H9 (cell line): Measurements from ENCODE around the gene LTB4R2. TPM values are rescaled to one million over a fixed set of nuclear protein-coding genes. Genes with fewer than 3 reads are reported as not detected.

ENCODE experiments used
- DNase-seq: peaks from one replicate; pipeline ENCODE4 v3.0.0-alpha.2; 2017
- H2AFZ ChIP-seq: one replicate; pipeline ENCODE4 v1.6.1; 2013; ENCODE audit warnings: mild to moderate bottlenecking, low read length, control low read depth, moderate library complexity
- H2AK5ac ChIP-seq: 2 replicates; pipeline ENCODE4 v1.6.1; 2013; ENCODE audit warnings: low read length, control low read depth, mixed read lengths; ENCODE audit not compliant: insufficient read length
- H2BK120ac ChIP-seq: one replicate; pipeline ENCODE4 v1.6.1; 2013; ENCODE audit warnings: low read depth, mild to moderate bottlenecking, low read length, control low read depth, inconsistent platforms; ENCODE audit not compliant: poor library complexity, severe bottlenecking
- H2BK12ac ChIP-seq: 2 replicates; pipeline ENCODE4 v1.6.1; 2013; ENCODE audit warnings: low read length, control low read depth, mixed read lengths, low read depth; ENCODE audit not compliant: insufficient read length
- H2BK15ac ChIP-seq: 2 replicates; pipeline ENCODE4 v1.6.1; 2013; ENCODE audit warnings: low read depth, low read length, control low read depth
- H2BK20ac ChIP-seq: one replicate; pipeline ENCODE4 v1.6.1; 2013; ENCODE audit warnings: low read depth, mild to moderate bottlenecking, low read length, control low read depth, inconsistent platforms; ENCODE audit not compliant: poor library complexity, severe bottlenecking
- H2BK5ac ChIP-seq: 2 replicates; pipeline ENCODE4 v1.6.1; 2013; ENCODE audit warnings: low read length, control low read depth, mixed read lengths; ENCODE audit not compliant: insufficient read length
- H3K14ac ChIP-seq: 2 replicates; pipeline ENCODE4 v1.6.1; 2013; ENCODE audit warnings: low read length, control low read depth; ENCODE audit not compliant: insufficient read depth
- H3K18ac ChIP-seq: 2 replicates; pipeline ENCODE4 v1.6.1; 2013; ENCODE audit warnings: low read depth, mild to moderate bottlenecking, mixed read lengths, low read length, control low read depth; ENCODE audit not compliant: insufficient read length
- H3K23ac ChIP-seq: 2 replicates; pipeline ENCODE4 v1.6.1; 2013; ENCODE audit warnings: low read length, control low read depth, mixed read lengths, low read depth; ENCODE audit not compliant: insufficient read length
- H3K23me2 ChIP-seq: 2 replicates; pipeline ENCODE4 v1.6.1; 2013; ENCODE audit warnings: low read depth, mild to moderate bottlenecking, mixed read lengths, low read length, control low read depth; ENCODE audit not compliant: insufficient read length, poor library complexity, severe bottlenecking
- H3K27ac ChIP-seq: 2 replicates; pipeline ENCODE4 v1.5.1; 2013; ENCODE audit warnings: low read length, control low read depth, mixed read lengths, low read depth; ENCODE audit not compliant: insufficient read length
- H3K27me3 ChIP-seq: 2 replicates; pipeline ENCODE4 v1.6.1; 2013; ENCODE audit warnings: low read length, control low read depth, inconsistent platforms; ENCODE audit not compliant: insufficient read depth
- H3K4ac ChIP-seq: 2 replicates; pipeline ENCODE4 v1.6.1; 2013; ENCODE audit warnings: low read depth, mild to moderate bottlenecking, control low read depth, inconsistent platforms, low read length, moderate library complexity
- H3K4me1 ChIP-seq: 2 replicates; pipeline ENCODE4 v1.6.1; 2013; ENCODE audit warnings: low read length, control low read depth, inconsistent platforms; ENCODE audit not compliant: insufficient read depth
- H3K4me2 ChIP-seq: 2 replicates; pipeline ENCODE4 v1.6.1; 2013; ENCODE audit warnings: low read length, control low read depth, mixed read lengths; ENCODE audit not compliant: insufficient read length, insufficient read depth
- H3K56ac ChIP-seq: 2 replicates; pipeline ENCODE4 v1.6.1; 2013; ENCODE audit warnings: low read depth, mild to moderate bottlenecking, mixed read lengths, low read length, control low read depth; ENCODE audit not compliant: insufficient read length
- H3K79me1 ChIP-seq: 2 replicates; pipeline ENCODE4 v1.6.1; 2013; ENCODE audit warnings: low read depth, mild to moderate bottlenecking, moderate library complexity, low read length, control low read depth, inconsistent platforms; ENCODE audit not compliant: insufficient read depth, poor library complexity, severe bottlenecking
- H3K79me2 ChIP-seq: 2 replicates; pipeline ENCODE4 v1.6.1; 2013; ENCODE audit warnings: low read length, control low read depth, inconsistent platforms; ENCODE audit not compliant: insufficient read depth
- H3K9ac ChIP-seq: 2 replicates; pipeline ENCODE4 v1.6.1; 2013; ENCODE audit warnings: low read length, control low read depth, mixed read lengths; ENCODE audit not compliant: insufficient read length; ENCODE audit errors: extremely low read depth
- H3K9me3 ChIP-seq: one replicate; pipeline ENCODE4 v1.6.1; 2013; ENCODE audit warnings: low read depth, low read length, inconsistent platforms; ENCODE audit not compliant: control insufficient read depth
- H3T11ph ChIP-seq: one replicate; pipeline ENCODE4 v1.6.1; 2013; ENCODE audit warnings: mild to moderate bottlenecking, low read length, control low read depth, inconsistent platforms
- H4K20me1 ChIP-seq: one replicate; pipeline ENCODE4 v1.6.1; 2013; ENCODE audit not compliant: control insufficient read depth, insufficient read length, insufficient read depth
- H4K5ac ChIP-seq: 2 replicates; pipeline ENCODE4 v1.6.1; 2013; ENCODE audit warnings: low read depth, mild to moderate bottlenecking, mixed read lengths, low read length, control low read depth; ENCODE audit not compliant: insufficient read length
- H4K8ac ChIP-seq: replicated peaks from 2 replicates; pipeline ENCODE4 v1.6.1; 2013; ENCODE audit warnings: low read length, control low read depth, mixed read lengths, low read depth; ENCODE audit not compliant: insufficient read length
- H4K91ac ChIP-seq: 2 replicates; pipeline ENCODE4 v1.6.1; 2013; ENCODE audit warnings: low read depth, mild to moderate bottlenecking, moderate library complexity, mixed read lengths, low read length, control low read depth; ENCODE audit not compliant: insufficient read length
- H3K27ac Mint-ChIP-seq, 3 experiments: 2 replicates in 2 of 3; 3 replicates in 1 of 3; pipeline ENCODE4 v1.8.0; 2020 to 2021; ENCODE audit warnings: mixed read lengths in 3 of 3, mild to moderate bottlenecking in 1 of 3, moderate library complexity in 1 of 3
- H3K27me3 Mint-ChIP-seq: 2 replicates; pipeline ENCODE4 v1.8.0; 2021; ENCODE audit warnings: low read depth, mild to moderate bottlenecking, moderate library complexity, mixed read lengths
- H3K36me3 Mint-ChIP-seq, 3 experiments: 2 replicates in 2 of 3; 3 replicates in 1 of 3; pipeline ENCODE4 v1.8.0; 2020 to 2021; ENCODE audit warnings: low read depth in 3 of 3, mixed read lengths in 3 of 3; ENCODE audit not compliant: insufficient read depth in 1 of 3
- H3K4me1 Mint-ChIP-seq, 2 experiments: 2 replicates each; pipeline ENCODE4 v1.8.0; 2020; ENCODE audit warnings: mixed read lengths in 2 of 2
- H3K4me3 Mint-ChIP-seq, 2 experiments: 2 replicates in 1 of 2; 3 replicates in 1 of 2; pipeline ENCODE4 v1.8.0; 2020 to 2021; ENCODE audit warnings: mild to moderate bottlenecking in 2 of 2, mixed read lengths in 2 of 2, moderate library complexity in 1 of 2
- H3K9me3 Mint-ChIP-seq, 2 experiments: 2 replicates in 1 of 2; 3 replicates in 1 of 2; pipeline ENCODE4 v1.8.0; 2020; ENCODE audit warnings: mild to moderate bottlenecking in 2 of 2, mixed read lengths in 2 of 2, moderate library complexity in 1 of 2
- WGBS: extraction: QIAGEN DNeasy Blood & Tissue Kit; methylation state at CpG from one replicate; pipeline ENCODE4 v1.1.7; 2013; ENCODE audit warnings: missing lambda C conversion rate, low lambda C conversion rate, mixed read lengths; ENCODE audit not compliant: insufficient read length; ENCODE audit errors: extremely low coverage; 5-methylcytosine and 5-hydroxymethylcytosine counted together
- total RNA-seq: library from RNA; stranded (reverse); gene quantifications from 2 replicates; pipeline ENCODE4 v1.2.1, GENCODE V29; 2021
- TF ChIP-seq, protein P1 (sequence below): fragments of 200-600 bp; sonication (generic); conservative IDR thresholded peaks from 3 replicates; pipeline ENCODE4 v1.8.0; 2021; ENCODE audit warnings: antibody characterized with exemption, mild to moderate bottlenecking

The LTB4R2 gene
- total RNA-seq, 1 experiment from 2014 or later = 13.4 TPM

DNA sequence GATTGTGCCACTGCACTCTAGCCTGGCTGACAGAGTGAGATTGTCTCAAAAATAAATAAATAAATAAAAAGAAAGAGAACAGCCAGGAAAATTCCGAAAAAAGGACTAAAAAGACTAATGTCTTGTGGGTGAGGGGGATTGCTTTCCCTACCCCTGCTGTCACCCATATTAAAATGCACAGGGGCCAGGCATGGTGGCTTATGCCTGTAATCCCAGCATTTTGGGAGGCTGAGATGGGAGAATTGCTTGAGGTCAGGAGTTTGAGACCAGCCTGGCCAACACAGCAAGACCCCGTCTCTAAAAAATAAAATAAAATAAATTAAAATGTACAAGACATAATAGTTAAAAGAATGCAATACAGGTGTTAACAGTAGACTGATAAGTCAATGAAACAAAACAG, 16.4 kb upstream of the LTB4R2 start:
- no peaks in the 10 kb centered on the region for H3K27me3 Mint-ChIP-seq

More for the DNA sequence above, 16.4 kb upstream of the LTB4R2 start:
- no peak overlapping the region for H3T11ph ChIP-seq
- H3K4me1 Mint-ChIP-seq = peaks cover 8 to 10% of the 10 kb centered on the region in 2 experiments
- H3K27ac ChIP-seq = no peak overlapping the region
- TF ChIP-seq, protein P1, sequence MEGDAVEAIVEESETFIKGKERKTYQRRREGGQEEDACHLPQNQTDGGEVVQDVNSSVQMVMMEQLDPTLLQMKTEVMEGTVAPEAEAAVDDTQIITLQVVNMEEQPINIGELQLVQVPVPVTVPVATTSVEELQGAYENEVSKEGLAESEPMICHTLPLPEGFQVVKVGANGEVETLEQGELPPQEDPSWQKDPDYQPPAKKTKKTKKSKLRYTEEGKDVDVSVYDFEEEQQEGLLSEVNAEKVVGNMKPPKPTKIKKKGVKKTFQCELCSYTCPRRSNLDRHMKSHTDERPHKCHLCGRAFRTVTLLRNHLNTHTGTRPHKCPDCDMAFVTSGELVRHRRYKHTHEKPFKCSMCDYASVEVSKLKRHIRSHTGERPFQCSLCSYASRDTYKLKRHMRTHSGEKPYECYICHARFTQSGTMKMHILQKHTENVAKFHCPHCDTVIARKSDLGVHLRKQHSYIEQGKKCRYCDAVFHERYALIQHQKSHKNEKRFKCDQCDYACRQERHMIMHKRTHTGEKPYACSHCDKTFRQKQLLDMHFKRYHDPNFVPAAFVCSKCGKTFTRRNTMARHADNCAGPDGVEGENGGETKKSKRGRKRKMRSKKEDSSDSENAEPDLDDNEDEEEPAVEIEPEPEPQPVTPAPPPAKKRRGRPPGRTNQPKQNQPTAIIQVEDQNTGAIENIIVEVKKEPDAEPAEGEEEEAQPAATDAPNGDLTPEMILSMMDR = no peak
- H3K9me3 Mint-ChIP-seq = no peaks in the 10 kb centered on the region; a peak in 1 of 5 replicates
- H3K18ac ChIP-seq = no peak overlapping the region
- H2BK12ac ChIP-seq = no peak overlapping the region
- H4K91ac ChIP-seq = no peak overlapping the region
- no peak overlapping the region for H2BK120ac ChIP-seq
- H2AK5ac ChIP-seq = no peak overlapping the region
- no peaks in the 10 kb centered on the region for H3K23me2 ChIP-seq
- WGBS = no CpG with 5 or more reads among the region's 2 CpGs
- no peak overlapping the region for H3K14ac ChIP-seq
- H3K79me1 ChIP-seq = no peaks in the 10 kb centered on the region
- H3K4me1 ChIP-seq = no peaks in the 10 kb centered on the region
- H3K9me3 ChIP-seq = no peaks in the 10 kb centered on the region
- no peak overlapping the region for H2BK15ac ChIP-seq
- H3K4ac ChIP-seq = no peak overlapping the region
- no peak overlapping the region for H3K27ac Mint-ChIP-seq
- H3K9ac ChIP-seq = no peak overlapping the region
- peaks cover 7 to 48% (median 17%) of the 10 kb centered on the region in 3 experiments for H3K36me3 Mint-ChIP-seq
- no peak overlapping the region for H3K56ac ChIP-seq
- no peaks in the 10 kb centered on the region for H4K20me1 ChIP-seq
- H2BK5ac ChIP-seq = no peak overlapping the region
- H4K5ac ChIP-seq = no peak overlapping the region
- H2BK20ac ChIP-seq = no peak overlapping the region
- H3K79me2 ChIP-seq = no peaks in the 10 kb centered on the region
- no peak overlapping the region for H4K8ac ChIP-seq
- no peak for DNase-seq
- H3K27me3 ChIP-seq = no peaks in the 10 kb centered on the region
- no peak overlapping the region for H2AFZ ChIP-seq
- no peak overlapping the region for H3K4me3 Mint-ChIP-seq
- H3K23ac ChIP-seq = no peak overlapping the region
- H3K4me2 ChIP-seq = no peak overlapping the region
